Activated T-cell treated with anti-CD3 and anti-CD28 coated beads, Interleukin-2, amount 50 U/mL, for 1 hour (primary cell): Measurements from ENCODE around the gene STRIP1.
"Not testable (repeated sequence)": the region's sequence is repeated elsewhere in the genome, so short reads cannot be mapped to it uniquely, and the experiment has no call there.

Experiments
- DNase-seq: peaks from one replicate; pipeline ENCODE4 v3.0.0-alpha.2; 2020

Gene STRIP1

DNA sequence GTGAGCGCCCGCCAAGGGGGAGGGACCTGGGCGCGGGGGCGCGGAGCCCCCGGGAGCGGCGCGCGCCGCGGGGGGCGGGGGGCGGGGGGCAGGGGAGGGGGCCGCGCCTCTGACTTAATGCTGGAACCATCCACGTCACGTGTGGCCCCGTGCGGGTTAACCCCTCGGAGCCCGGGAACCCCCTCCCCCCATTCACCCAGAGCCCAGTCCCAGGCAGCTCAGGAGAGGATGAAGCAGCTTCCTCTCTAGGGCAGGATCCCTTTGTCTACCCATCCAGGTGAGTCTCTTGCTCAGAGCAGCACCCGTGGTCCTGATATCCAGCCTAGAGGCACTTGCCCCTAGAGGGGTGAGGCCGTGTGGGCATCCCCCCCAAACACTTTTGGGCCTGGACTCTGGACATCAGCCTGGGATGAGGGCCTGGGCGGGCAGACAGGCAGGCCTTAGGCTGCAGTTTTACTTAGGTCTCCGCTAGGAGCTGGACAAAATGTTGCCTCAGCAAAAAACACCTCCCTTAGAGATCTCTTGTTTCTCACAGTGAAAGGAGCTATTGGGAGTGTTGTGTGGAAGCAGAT, 36.3 kb downstream of the STRIP1 start, which contains the start of gene ALX3:
TSS of gene ALX3 (minus strand) at position 2 of the 572 bp plus-strand sequence. CDS start 60 bp downstream, outside the sequence.
- DNase-seq: no peak

DNA sequence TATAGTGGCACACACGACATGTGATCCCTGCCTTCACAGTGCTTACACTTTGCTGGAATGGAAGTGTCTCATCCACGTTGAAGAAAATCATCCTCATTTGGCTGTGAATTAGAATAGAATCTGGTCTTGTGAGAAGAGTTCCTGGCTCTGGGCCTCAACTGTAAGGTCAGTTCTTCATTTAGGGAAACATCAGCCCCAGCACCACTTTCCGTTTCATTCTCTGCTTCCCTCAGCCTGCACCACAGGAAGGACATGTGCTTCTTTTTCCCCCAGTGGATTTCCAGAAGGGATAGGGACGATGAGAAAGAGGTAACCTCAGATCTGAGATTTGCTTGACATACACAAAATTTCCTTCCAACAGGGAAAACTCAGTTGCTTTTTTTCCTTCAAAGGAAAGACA, 39.7 kb downstream of the STRIP1 start:
- no peak for DNase-seq

DNA sequence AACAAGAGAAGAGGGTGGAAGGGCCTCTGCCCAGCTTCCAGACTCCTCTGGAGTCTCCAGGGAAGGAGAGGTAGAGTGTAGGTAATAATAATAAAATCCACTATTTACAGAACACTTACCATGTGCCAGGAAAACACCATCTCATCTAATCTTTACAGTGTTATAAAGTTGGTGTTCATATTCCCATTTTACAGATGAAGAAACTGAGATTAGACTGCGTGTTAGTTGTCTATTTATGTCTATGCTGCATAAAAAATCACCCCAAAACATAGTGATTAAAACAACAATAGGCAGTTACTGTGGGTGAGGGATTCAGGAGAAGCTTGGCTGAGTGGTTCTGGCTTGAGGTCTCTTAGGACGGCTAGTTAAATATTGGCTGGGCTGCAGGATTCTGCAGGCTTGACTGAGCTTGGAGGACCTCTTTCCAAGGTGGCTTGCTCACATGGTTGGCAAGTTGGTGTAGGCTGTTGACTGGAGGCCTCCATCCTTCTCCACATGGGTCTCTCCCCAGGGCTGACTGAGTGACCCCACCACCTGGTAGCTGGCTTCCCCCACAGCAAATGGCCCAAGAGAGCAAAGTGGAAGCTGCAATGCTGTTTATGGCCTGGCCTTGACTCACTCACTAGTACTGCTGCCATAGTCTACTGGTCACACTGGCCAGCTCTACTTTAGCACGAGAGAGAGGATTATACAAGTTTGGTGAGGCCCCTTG, 42.5 kb downstream of the STRIP1 start:
- no peak for DNase-seq

DNA sequence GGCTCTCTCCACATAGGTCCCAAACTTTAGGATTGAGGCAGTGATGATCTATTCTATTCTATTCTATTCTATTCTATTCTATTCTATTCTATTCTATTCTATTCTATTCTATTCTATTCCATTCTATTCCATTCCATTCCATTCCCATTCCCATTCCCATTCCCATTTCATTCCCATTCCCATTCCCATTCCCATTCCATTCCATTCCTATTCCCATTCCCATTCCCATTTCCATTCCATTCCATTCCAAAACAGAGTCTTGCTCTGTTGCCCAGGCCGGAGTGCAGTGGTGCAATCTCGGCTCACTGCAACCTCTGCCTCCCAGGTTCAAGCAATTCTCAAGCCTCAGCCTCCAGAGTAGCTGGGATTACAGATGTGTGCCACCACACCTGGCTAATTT, 45.6 kb downstream of the STRIP1 start:
- not testable (repeated sequence) for DNase-seq

DNA sequence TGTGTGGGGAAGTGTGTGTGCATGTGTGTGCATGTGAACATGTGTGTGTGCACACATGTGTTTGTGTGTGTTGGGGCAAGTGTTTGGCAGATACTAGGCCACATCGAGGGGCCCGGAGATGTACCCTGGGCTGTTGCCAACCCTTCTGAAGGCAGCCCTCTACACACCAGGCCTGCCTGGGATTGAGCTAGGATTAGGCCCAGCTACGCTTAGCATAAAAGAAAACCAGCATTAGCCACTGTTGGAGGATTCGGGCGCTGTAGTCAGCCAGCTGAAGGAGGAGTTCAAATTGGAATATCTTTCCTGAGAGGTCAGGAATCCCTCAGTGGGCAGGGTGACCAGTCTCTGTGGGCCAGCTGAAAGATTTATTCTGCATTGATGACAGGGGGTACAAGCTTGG, 46.6 kb downstream of the STRIP1 start:
- no peak for DNase-seq

DNA sequence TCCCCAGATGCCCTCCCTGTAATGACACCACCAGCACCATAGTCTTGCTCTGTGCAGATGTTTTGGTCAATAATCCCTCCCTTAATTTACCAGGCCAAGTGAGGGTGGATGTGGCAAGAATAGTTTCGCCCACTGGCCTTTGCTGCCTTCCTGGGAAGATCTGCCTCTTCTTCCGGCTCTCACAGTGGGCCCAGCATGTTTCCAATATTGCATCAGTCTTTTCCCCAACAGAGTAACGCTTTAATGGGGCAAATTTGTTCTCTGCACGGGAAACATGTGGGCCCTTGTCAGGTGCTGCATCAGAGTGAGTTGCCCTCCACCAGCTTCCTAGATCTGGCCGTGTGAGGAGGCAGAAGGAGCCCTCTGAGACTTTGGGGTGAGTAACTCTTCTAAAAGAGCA, 48.1 kb downstream of the STRIP1 start:
- DNase-seq: no peak

DNA sequence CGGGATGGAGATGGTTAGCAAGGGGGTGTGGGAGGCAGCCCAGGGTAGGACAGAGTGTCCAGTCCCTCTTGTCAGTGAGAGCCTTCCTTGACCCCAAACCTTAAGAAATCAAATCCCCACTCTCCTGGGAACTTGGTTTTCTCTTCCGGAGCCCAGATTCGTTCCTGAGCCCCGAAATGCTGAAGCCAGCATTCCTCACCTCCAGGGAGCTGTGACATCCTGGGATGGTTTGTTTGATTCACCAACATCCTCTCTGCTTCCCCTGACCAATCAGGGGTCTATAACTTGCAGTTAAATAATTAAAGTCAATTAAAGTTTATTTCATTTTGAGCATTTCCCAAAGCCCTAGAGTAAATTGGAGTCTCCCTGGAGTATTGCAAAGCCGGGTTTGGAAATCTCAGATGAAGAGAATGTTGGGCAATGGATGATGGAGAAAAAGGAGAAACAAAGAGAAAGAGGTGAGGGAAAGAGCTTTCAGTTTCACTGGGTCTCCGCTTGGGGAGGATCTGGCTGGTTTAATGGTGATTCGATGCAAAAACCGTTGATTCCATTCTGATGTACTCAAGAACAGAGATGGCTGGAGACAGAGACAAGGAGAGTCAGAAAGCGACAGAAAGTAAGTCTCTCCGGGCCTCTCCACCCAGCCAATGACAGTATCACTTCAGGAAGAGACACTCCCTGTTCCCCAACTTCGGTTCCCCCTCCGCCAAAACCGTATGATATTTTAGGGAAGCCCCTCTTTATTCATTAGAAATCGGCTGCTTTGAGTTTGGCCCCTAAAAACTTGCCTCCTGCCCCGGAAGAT, 48.8 kb downstream of the STRIP1 start:
- DNase-seq: no peak

DNA sequence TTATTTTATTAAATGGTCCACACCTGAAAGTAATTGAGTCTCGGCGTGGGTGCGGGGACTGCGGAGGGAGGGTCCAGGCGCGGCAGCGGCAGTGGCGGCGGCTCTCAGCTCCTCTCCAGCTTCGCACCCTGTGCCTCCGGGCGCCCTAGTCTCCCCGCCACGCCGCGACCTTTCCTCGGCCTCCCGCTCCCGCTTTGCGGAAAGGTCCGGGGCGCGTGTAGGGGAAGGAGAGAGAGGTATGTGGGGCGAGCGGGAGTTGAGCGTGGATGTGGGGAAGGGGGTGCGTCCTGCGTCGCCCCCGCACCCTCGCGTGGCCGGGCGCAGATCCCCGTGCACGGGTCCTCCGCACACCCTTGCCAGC, 49.4 kb downstream of the STRIP1 start:
- no peak for DNase-seq

DNA sequence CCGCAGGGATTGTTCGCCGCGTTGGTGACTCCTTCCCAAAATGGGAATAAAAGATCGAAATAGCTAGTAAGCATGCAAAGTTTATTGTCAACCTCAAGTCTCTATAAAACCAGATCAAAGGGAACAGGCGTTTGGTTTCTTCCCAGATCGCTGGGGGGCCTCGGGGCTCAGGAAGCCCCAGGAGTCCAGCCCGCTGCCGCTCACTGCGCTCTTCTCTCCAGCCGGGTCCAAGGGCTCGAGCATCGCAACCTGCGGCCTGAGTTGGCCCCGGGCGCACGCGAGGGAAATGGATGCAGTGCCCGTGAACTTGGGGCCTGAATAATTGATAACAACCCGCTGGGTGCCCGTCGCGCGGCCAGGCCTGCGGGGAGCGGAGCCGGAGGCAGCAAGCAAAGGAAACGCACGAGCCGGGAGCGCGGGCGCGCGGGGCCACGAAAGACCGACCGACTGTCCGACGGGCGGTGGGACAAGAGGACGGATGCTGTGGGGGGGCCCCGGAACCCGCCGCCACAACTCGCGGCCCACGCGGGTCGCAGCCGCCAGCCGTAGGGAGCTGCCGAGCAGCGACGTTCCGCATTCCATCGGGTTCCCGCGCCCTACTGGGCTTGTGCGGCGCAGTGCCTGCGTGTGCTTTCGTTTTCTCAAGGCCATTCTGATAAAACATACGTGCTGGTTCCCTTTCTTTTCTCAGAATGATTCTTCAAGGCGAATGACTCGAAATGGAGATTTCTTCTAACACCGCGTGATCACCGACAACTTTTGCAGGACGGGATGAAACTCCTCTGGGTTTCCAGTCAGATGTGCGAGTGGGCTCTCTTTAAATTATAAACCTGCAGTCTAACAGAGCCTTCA, 50.0 kb downstream of the STRIP1 start:
- DNase-seq: peak; percentile 44

DNA sequence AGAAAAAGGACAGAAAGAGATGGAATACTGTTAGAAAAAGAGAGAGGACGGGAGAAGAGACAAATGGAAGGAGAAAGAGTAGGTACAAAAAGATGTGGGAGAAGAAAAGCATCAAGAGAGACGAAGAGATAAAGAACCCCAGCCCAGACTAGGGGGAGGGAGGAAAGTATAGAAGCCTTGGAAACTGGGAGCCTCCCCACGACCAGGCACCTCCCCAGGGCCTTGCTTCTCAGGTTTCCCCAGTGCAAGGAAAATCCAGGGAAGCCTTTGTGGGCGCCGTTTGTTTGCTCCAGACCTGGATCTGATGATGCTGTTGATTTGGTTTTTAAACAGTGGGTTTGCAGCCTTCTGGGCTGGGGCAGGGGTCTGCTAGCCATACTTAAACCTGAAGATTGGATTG, 51.2 kb downstream of the STRIP1 start:
- DNase-seq: no peak

DNA sequence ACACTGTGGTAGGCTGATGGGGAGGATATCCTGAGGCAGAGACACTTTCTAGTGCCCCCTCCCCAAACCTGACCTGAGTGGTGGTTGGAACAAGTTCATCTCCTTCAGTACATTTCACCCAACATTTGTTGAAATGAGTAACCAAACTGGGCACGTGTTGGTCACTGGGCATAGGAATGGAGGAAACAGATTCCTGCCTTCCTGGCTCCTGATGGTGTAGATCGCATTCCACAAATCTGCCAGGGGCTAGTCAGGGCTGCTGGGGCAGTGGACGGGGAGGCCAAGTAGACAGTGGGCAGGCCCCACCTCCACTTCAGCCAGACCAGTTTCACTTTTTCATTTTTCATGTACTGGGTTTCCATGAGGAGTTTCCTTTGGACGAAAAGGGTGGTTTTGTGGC, 52.5 kb downstream of the STRIP1 start:
- DNase-seq: no peak

DNA sequence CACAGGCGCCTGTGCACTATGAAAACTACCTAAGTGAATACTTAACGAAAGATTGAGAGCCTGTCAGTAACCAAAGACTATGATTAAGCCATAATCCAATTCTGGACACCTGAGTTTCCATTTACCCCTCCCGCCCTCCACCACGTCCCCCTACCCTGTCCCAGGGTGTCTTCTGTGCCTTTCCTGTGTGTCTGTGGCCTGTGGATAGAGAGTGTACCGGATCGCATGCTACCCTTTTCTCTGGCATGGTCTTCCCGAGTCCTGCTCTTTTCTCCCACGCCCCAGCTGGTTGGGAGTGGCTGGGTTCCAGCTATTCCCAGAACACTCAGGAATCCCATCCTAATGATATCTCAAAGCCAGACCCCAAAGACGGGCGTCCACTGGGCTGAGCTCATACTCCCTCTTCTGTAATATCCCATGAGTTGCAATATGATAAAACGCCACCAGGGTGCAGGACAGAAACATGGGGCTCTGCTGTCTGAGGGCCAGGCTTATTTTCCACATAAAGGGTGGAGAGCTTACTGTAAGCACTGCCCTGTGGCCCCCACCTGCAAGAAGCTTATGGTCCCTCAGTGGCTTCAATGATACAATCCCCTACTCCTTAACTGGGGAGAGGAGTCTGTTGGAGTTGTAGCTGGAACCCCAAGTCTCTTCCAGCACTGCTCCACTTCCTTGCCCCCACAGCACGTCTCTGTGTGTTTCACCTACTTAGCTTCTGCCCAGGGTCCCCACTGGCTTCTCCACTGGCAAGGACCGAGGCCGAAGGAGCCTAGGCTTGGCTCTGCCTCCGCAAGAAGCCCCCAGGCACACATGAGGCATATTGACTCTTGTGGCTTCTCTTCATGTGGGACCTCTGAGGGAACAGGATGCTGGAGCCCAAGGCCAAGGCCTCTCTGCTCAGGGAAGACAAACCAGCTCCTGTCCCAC, 53.7 kb downstream of the STRIP1 start:
- peak; percentile 31 for DNase-seq

DNA sequence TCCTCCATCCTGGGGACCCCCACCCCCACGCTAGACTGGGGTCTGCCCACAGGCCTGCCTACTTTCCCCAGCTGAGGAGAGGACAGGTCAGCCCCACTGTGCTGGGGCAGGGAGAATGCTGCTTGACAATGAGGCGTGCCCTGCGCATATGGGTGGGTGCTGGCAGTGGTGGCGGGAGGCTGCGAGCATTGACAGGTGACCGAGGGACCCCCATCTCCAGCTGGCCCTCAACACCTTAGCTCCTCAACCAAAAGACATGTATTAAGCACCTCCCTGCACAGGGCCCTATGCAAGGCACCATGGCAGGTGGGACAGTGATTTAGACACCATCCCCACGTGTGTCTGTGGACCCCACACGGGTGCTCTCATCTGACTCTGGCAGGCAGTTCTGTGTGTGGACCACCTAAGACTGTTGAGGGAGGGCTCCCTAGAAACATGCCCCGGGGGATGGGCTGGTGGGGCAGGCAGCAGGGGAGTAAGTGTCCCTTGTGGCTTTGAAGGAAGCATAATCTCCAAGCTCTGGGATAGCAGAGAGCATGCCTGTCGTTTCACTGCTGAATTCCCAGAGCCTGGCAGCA, 54.4 kb downstream of the STRIP1 start:
- DNase-seq: no peak

DNA sequence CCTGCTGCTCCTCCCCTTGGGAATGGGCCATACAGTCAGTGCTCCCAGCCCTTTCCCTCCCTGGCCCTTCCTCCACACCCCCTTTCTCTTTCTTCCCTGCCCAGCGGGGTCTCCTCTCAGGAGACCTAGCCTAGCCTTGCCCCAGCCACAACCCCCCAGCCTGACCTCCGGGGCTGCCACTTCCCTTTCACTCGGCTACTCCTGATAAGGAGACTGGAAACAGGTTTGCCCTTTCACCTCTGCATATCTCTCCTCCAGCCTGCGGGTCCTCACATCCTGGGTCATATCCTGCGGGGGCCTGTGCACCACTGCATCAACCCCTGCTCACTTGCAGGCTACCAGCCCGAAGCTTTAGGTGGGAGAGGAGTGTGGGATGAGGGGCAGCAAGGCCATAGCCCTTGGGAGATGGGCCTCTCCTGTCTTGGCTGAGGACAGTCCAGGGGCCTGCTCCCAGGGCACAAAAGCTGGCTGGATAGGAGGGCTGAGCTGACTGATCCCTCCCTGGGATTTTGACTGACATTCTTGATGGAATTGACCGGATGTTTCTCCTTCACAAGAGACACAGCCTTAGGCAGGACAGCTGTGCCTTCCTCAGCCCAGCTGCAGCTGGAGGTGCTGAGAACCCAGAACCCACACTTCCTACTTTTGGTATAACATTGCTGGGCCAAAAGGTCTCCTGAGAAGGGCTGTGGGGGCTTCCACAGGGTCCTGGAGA, 55.3 kb downstream of the STRIP1 start:
- DNase-seq: no peak

DNA sequence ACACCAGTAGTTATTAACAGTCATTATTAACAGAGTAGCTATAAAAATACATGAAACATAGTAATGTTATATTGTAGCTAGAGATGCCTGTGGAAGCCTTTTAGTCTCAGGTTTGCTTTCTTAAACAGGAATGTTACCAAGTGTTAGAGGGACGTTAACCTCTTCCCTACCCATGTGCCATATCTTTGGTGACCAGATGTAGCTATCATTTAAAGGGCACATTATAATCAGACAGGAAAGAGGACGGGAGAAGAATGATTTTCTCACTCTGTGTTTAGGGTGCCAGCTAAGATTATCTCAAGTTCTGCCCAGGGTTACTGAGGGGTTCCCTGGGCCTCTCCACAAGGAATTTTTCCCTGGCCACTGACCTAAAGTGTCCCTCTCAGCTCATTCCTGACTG, 57.0 kb downstream of the STRIP1 start:
- DNase-seq: no peak

DNA sequence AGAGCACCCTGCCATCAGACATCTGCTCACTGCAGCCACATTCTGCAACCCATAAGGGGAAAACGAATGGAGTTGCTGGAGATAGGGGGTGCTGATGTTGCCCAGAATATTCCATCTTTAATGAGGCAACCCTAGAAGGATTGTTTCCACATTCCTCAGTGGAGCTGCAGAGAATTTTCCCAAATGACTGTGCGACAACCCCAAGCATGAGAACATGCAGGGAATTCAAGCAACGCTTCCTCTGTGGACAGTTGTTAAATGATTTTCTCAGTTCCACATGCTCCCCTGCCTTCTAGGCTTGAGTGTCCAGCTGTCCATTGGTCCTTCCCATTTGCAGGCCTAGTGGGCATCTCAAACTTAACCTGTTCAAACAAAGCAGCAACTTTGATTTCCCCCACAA, 57.4 kb downstream of the STRIP1 start:
- no peak for DNase-seq

DNA sequence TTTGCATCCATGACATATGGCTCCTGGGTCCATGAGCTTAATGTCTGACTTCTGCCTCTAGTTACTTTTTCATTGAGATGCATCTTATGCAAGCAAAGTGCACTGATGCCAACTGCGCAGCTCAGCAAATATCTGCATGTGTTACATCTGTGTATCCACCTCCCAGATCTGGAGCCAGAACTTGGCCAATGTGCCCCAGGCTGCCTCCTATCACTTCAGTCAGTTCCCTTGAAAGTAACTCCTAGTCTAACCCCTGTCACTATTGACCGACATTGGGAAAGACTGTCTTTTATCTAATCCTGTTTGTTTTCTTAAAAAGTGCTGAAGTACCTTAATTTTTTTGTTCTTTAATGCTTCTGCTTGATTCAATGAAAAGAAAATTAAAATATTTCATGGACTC, 58.6 kb downstream of the STRIP1 start:
- no peak for DNase-seq

DNA sequence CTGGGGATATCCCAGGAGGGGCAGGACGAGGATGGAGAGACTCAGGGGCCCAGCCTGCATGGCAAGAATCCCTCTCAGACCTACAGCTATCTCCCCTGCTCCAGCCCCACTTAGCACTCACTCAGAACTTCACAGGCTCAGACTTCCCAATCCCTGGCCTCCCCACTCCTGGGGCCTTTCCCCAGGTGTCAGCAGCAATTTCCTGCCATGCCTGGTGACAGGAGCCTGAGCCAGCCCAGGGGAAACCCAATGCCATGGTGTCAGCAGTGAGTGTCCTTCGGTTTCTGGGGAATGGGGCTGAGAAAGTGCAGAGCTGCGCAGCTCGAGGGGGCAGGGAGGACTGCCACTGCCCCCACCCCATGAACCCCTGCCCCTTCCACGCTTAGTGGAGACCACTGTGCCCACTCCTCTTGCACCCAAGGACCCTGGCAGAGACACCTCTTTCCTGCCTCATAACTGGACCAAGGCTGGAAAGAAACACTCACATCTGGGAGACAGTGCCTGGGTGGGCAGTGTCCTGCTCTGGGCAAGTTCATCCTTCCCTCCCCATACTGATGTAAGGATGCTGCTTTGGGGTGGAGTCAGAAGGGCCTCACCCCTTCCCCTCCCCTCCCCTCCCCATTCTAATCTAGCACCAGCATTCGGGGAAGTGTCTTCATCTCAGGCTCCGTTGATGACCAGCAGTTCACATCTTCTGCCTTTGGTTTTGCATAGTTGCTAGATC, 60.7 kb downstream of the STRIP1 start:
- DNase-seq: no peak

DNA sequence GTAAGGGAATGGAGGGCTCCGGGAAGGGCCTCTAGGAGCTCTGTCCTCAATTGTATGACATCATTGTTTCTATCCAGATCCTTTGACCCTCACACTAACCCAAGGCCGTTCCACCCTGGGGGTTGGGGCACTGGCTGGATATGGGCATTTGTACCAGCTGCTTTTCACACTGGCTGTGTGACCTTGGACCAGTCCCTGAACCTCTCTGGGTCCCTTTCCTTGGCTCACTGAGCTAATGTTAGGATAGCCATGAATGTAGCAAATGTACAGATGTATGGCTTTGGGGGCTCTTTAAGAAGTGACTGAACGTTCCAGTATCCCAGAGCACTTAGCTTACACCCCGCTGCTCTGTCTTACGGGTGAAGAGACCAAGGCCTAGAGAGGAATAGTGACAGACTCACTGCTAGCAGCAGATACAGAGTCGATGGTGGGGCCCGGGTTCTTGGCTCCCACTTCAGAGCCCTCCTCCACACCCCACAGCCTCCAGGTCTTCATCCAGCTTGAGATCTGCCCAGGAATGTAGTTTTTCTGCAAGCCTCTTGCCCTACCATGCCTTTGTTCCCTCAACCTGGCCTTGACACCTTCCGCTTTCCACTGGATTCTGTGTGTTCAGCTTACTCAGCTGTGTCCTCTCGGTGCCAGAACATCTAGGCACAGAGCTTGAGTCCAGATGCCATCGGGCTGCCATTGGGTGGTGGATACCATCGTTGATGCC, 63.2 kb downstream of the STRIP1 start:
- no peak for DNase-seq
